HG02610 (cell line): Measurements from ENCODE around the gene TNRC18.
"Not testable (repeated sequence)": the region's sequence is repeated elsewhere in the genome, so short reads cannot be mapped to it uniquely, and the experiment has no call there.

Experiments
- ATAC-seq: cut with Tn5 transposase; IDR thresholded peaks from one replicate; pipeline ENCODE4 v1.9.1; 2021; ENCODE audit warnings: mild to moderate bottlenecking, moderate library complexity; ENCODE audit not compliant: unreplicated experiment

Gene TNRC18

GRCh38 chr7:5295039-5296014 is 128.3 kb downstream of the TNRC18 start:
- ATAC-seq: no peak

DNA sequence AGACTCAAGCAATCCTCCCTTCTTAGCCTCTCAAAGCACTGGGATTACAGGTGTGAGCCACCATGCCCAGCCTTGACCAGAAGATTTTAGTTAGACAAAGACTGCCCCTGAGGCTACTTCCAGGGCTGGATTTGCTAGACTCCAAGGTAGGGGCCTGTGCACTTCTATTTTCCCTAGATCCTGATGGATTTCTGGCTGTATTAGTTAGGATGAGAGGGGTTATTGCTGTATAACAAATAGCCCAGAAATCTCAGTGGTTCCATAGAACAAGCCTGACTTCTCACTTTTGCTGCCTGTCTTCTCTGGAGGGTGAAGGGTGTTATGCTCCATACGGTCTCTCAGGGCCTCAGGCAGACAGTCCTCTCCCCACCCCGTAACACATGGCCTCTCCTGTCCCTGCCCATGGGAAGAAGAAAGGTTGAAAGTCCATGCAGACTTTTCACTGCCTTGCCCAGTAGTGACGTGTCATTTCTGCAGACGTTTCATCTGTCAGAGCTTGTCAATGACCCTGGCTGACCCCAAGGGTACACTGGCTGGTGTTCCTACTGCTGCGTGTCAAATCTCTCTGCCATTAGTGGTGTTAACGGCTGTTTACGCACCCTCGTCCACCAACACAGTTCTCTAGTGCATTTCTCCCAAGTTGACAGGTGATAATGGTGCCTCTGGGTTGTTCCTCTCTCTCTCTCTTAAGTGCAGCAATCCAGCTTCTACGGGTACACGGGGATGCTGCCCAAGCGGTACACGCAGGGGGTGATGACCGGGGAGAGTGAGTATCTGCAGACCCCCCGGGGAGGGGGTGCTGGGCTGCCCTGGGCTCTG is 129.3 kb downstream of the TNRC18 start:
- ATAC-seq: no peak

DNA sequence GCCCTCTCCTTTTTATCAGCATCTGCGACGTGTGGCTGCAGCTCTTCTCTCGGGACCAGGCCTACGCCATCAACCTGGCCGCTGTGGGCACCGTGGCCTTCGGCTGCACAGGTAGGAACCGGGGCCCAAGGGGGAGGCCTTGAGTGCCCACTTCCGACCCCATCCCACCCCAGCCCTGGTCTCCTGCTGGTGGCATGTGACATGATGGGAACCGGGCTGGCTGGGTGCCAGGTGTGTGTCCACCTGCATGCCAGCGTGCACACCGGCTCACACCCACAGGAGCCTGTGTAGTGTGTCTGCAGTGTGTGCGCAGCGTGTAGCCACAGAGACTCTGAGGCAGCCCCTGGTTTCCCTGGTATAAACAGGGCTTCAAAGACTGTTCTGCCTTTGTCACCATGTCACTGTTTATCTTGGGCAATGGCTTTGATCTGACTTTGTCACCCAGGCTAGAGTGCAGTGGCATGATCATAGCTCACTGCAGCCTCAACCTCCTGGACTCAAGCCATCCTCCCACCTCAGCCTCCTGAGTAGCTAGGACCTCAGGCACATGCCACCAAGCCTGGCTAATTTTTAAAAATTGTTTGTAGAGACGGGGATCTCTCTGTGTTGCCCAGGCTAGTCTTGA is 131.8 kb downstream of the TNRC18 start:
- not testable (repeated sequence) for ATAC-seq

GRCh38 chr7:5291301-5291700 is 132.3 kb downstream of the TNRC18 start:
- no peak for ATAC-seq

GRCh38 chr7:5289355-5289754 is 134.3 kb downstream of the TNRC18 start:
- no peak for ATAC-seq

DNA sequence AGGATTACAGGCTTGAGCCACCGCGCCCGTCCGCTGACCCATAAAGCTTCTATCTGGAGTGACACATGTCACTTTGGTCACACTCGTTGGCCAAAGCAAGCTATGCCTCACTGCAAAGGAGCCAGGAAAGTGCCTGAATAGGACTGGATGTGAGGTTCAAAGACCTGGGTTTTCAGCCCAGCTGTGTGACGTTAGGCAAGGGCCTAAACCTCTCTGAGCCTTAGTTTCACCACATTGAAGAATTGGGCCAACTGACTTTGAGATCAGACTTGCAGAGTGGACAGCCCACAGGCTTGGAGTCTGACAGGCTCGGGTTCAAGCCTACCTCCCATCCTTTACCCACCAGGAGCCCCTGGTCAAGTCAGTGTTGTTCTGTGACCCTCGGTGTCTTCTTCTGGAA is 135.1 kb downstream of the TNRC18 start:
- ATAC-seq: not testable (repeated sequence)

DNA sequence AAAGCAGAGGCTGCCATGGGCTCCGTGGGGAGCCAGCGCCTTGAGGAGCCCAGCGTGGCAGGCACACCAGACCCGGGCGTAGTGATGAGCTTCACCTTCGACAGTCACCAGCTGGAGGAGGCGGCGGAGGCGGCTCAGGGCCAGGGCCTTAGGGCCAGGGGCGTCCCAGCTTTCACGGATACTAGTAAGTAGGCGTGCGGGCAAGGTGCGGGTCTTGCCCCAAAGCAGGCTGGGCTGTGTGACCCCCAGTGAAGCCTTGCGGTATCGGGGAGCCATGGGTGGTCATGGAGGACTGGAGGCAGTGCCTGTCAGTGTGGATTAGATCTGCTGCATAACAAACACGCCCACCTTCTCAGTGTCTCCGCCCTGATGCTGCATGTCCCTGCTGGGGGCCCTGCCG is 135.8 kb downstream of the TNRC18 start:
- no peak for ATAC-seq

DNA sequence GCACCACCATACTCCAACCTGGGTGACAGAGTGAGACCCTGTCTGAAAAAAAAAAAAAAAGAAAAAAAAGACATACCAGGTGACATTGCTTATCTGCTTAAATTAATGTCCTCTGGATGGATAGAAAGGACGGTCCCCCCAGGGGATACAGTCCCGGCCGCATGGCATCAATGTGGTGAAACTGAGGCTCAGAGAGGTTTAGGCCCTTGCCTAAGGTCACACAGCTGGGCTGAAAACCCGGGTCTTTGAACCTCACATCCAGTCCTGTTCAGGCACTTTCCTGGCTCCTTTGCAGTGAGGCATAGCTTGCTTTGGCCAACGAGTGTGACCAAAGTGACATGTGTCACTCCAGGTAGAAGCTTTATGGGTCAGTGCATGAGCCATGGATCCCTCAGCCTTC is 136.3 kb downstream of the TNRC18 start:
- not testable (repeated sequence) for ATAC-seq

GRCh38 chr7:5286933-5287332 is 136.7 kb downstream of the TNRC18 start:
- ATAC-seq: no peak

DNA sequence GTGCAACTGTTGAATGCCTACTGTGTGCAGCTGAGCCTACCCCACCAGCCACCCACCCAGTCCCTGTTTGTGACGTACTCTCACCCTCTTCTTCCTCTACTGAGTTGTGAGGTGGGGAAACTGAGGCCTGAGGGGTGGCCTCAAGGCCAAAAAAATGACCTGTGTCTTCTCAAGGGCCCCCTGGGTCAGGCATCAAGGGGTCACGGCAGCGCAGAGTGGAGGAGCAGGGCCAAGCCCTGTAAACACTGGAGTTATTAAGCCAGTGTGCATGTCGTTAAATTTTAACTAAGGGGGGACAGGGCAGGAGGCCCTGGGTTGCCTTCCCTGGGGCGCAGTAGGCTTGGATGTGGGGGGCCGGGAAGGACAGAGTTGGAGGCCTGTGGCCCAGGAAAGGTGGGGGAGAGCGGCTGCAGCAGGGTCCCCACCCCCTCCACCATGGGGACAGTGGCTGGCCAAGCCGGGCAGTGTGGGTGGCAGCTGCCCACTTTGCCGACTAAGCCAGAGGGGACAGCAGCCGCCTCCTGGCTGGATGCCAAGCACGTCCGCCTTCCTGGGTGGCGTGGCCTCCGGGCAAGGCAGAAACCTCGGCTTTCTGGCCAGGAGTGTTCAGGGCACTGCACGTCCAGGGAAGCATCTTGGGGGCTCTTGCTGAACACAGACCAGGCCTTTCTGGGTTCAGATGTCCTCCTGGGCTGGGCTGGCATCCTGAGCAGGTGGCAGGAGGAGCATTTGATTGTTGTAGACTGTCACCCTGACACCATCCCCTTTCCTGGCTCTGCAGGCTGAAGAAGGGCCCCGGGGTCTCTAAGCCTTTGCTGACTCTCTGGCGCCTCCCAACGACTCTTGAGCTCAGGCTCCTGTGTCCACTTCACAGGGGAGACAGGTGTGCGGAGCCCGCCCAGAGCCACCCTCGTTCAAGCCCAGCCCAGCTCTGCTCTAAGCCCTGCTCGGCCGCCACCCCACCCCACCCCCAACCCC is 139.0 kb downstream of the TNRC18 start:
- no peak for ATAC-seq

- no peak for ATAC-seq
Measured at GRCh38 chr7:5283421-5284303, 140.0 kb downstream of the TNRC18 start.

DNA sequence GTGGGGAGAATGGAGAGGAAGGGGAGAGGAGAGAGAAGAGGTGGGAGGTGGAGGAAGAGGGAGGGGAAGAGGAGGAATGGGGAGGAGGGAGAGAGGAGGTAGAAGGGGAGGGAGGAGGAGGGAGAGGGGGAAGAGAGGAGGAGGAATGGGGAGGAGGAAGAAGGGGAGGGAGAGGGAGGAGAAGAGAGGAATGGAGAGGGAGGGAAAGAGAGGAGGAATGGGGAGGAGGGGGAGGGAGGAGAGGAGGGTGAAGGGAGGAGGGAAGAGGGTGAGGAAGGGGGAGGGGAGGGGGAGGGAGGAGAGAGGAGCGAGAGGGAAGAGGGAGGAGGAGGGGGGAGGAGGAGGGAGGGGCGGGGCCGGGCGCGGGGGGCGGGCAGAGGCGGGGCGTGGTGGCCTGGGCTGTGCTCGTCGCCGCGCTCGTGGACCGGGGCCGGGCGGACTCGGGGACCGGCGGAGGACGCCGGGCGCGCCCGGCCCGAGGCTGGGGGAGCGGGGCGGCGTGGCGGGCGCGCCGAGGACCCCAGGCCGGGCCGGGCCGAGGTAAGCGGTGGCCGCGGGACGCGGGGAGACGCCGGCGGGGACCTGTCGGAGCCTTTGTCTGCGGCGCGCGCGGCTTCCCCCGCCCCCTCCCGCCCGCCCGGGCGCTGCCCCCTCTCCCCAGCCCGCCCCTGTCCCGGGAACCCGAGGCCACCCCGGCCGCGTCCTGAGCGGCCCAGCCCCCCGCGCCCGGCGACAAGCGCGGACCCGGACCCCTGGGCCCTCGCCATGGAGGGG is 140.9 kb downstream of the TNRC18 start, which contains the start of gene SLC29A4:
SLC29A4 (plus strand) TSS at position 401 of the 774 bp plus-strand sequence. CDS start 4,874 bp downstream, outside the sequence.
- ATAC-seq: no peak

GRCh38 chr7:5281598-5282500 is 141.8 kb downstream of the TNRC18 start:
- ATAC-seq: not testable (repeated sequence)

DNA sequence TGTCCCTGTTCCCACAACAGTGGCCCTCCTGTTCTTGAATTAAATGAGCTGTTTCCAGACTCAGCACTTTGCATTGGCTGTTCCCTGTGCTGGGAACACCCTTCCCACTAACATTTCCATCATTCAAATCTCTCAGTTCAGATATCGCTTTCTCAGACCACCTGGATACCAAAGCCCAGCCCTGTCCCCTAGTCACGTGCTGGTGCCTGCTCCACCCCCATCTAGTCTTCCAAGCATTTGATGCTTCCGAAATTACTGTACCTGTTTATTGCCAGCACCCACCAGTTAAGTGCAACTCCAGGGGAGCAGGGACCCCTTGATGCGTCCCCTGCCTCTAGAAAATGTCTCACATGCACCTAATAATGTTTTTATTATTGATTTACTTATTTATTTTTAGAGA is 143.9 kb downstream of the TNRC18 start:
- no peak for ATAC-seq

GRCh38 chr7:5278766-5279165 is 144.9 kb downstream of the TNRC18 start:
- no peak for ATAC-seq

DNA sequence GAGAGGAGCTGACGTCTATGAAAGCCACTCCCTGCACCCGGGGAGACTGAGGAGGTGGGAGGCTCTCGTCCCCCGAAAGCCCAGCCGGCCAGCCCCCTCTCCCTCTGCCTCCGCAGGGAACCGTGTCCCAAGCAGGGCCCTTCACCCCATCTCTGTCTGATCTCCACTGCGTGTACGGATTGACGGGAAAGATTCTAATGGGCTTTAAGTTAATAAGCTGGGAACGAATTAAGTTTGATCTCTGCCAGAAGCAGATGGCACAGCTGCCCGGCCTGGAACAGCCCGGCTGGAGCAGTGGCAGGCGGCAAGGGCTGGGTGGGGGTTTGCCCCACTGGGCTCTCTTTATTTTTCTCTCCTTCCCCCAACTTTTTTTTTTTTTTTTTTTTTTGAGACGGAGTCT is 147.0 kb downstream of the TNRC18 start:
- no peak for ATAC-seq

DNA sequence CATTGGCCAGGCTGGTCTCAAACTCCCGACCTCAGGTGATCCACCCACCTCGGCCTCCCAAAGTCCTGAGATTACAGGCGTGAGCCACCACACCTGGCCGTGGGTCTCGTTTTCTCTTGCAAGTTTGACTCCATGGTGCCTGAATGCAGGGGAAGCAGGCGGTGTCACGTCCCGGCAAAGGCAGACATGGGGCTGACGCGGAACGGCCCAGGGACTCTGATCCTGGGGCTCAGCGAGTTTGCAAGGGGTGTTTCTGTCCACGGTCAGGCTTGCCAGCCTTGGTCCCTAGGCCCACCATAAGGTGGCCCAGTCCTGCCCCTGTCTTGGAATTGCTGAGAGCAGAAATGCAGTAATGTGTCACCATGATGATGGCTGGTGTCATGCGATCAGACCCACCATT is 147.5 kb downstream of the TNRC18 start:
- ATAC-seq: not testable (repeated sequence)
